ENCODE measurements around the gene TXNDC12. TPM values are rescaled to one million over a fixed set of nuclear protein-coding genes. Genes with fewer than 3 reads are reported as not detected.

TXNDC12 gene
- total and polyA plus RNA-seq, 2 donors (not counting 1 experiment from before 2014, with no cell fraction given) = 12.6 to 38.9 TPM

- CTCF ChIA-PET = interaction anchor here (1.5 kb wide), 1 partner anchor 13 kb away, joined by 4 read pairs; no protein-coding TSS in a partner anchor
- WGBS (ENCODE audit: insufficient coverage) = no CpG with 5 or more reads among the region's 1 CpG
- TF ChIP-seq EZH2 (IDR thresholded peaks at IDR 0.05; ENCODE audit: borderline replicate concordance, insufficient read depth, low read depth, low read length, poor library complexity, severe bottlenecking) (no peak), CTCF (IDR thresholded peaks at IDR 0.05) (no peak)
- Mint-ChIP-seq H3K9me3 (ENCODE audit: insufficient read depth) (no peaks in the 10 kb centered on the region), H3K4me3 (no peak overlapping the region), H3K27me3 (no peaks in the 10 kb centered on the region), H3K4me1 (peaks cover 40% of the 10 kb centered on the region), H3K27ac (no peak overlapping the region)
- Histone ChIP-seq H3K9ac (ENCODE audit: low read length) (no peak overlapping the region), H3K9me3 (ENCODE audit: control extremely low read depth in 1 of 3, control insufficient read depth in 2 of 3, insufficient read depth in 1 of 3, low read length in 2 of 3) (no peaks in the 10 kb centered on the region), H3K79me2 (ENCODE audit: control insufficient read depth, insufficient read depth, low read length) (peaks cover 93% of the 10 kb centered on the region), H3K4me3 (ENCODE audit: control extremely low read depth in 1 of 5, extremely low read depth in 1 of 5, insufficient read depth in 1 of 5, low read depth in 2 of 5, low read length in 4 of 5) (no peak overlapping the region), H3K4me1 (ENCODE audit: control insufficient read depth in 2 of 2, insufficient read depth in 2 of 2, low read length in 2 of 2) (peaks cover 14 to 17% of the 10 kb centered on the region in 2 donors), H2AFZ (ENCODE audit: insufficient read depth, low read depth, low read length, poor library complexity, severe bottlenecking) (no peak overlapping the region), H4K20me1 (ENCODE audit: control insufficient read depth, insufficient read depth, low read length, poor library complexity, severe bottlenecking) (peaks cover 45% of the 10 kb centered on the region), H3K36me3 (replicated peaks in 1 of 2; ENCODE audit: control extremely low read depth in 1 of 2, control insufficient read depth in 1 of 2, extremely low read depth in 1 of 2, insufficient read depth in 2 of 2, low read length in 1 of 2) (peaks cover 1 to 44% of the 10 kb centered on the region in 2 experiments), H3K27me3 (replicated peaks in 1 of 4; ENCODE audit: control extremely low read depth in 1 of 4, control insufficient read depth in 3 of 4, insufficient read depth in 4 of 4, low read length in 3 of 4) (no peaks in the 10 kb centered on the region), H3K27ac (ENCODE audit: low read length in 2 of 2) (no peak overlapping the region), H3K4me2 (replicated peaks; ENCODE audit: low read depth, low read length, poor library complexity, severe bottlenecking) (no peak overlapping the region)
- intact Hi-C loops (cut with micrococcal nuclease) = loop anchor here (5.0 to 10.0 kb wide), 6 partner anchors 82 to 1083 kb away; partner anchors contain the start of genes ECHDC2, OSBPL9, SCP2 and TUT4
- POLR2A ChIA-PET = no interaction called here
- ATAC-seq (ENCODE audit: low read depth) = no peak
- DNase-seq = no peak
These were observed 4.9 kb upstream of the TXNDC12 start for GRCh38 chr1:52059888-52060287.

GRCh38 chr1:52059321-52059720 lies 4.3 kb upstream of the TXNDC12 start:
- no peak for ATAC-seq (ENCODE audit: low read depth)
- H4K20me1 ChIP-seq (ENCODE audit: control insufficient read depth, insufficient read depth, low read length, poor library complexity, severe bottlenecking) = peaks cover 45% of the 10 kb centered on the region
- ChIA-PET CTCF (interaction anchor here (1.5 kb wide), 1 partner anchor 13 kb away, joined by 4 read pairs; no protein-coding TSS in a partner anchor), POLR2A (no interaction called here)
- Mint-ChIP-seq H3K4me3 (no peak overlapping the region), H3K4me1 (peaks cover 45% of the 10 kb centered on the region), H3K27me3 (no peaks in the 10 kb centered on the region), H3K27ac (no peak overlapping the region), H3K9me3 (ENCODE audit: insufficient read depth) (no peaks in the 10 kb centered on the region)
- H2AFZ ChIP-seq (ENCODE audit: insufficient read depth, low read depth, low read length, poor library complexity, severe bottlenecking) = no peak overlapping the region
- intact Hi-C loops (cut with micrococcal nuclease) = loop anchor here (5.0 to 10.0 kb wide), 6 partner anchors 83 to 1082 kb away; partner anchors contain the start of genes ECHDC2, OSBPL9, SCP2 and TUT4
- H3K79me2 ChIP-seq (ENCODE audit: control insufficient read depth, insufficient read depth, low read length) = peaks cover 93% of the 10 kb centered on the region
- H3K4me1 ChIP-seq (ENCODE audit: control insufficient read depth in 2 of 2, insufficient read depth in 2 of 2, low read length in 2 of 2) = peaks cover 18 to 23% of the 10 kb centered on the region in 2 donors
- no peaks in the 10 kb centered on the region for H3K27me3 ChIP-seq (replicated peaks in 1 of 4; ENCODE audit: control extremely low read depth in 1 of 4, control insufficient read depth in 3 of 4, insufficient read depth in 4 of 4, low read length in 3 of 4)
- no peaks in the 10 kb centered on the region for H3K9me3 ChIP-seq (ENCODE audit: control extremely low read depth in 1 of 3, control insufficient read depth in 2 of 3, insufficient read depth in 1 of 3, low read length in 2 of 3)
- no peak overlapping the region for H3K9ac ChIP-seq (ENCODE audit: low read length)
- H3K27ac ChIP-seq (ENCODE audit: low read length in 2 of 2) = no peak overlapping the region
- H3K36me3 ChIP-seq (replicated peaks in 1 of 2; ENCODE audit: control extremely low read depth in 1 of 2, control insufficient read depth in 1 of 2, extremely low read depth in 1 of 2, insufficient read depth in 2 of 2, low read length in 1 of 2) = peaks cover 1 to 38% of the 10 kb centered on the region in 2 experiments
- no peak for DNase-seq
- H3K4me3 ChIP-seq (ENCODE audit: control extremely low read depth in 1 of 5, extremely low read depth in 1 of 5, insufficient read depth in 1 of 5, low read depth in 2 of 5, low read length in 4 of 5) = no peak overlapping the region
- TF ChIP-seq CTCF (IDR thresholded peaks at IDR 0.05) (no peak), EZH2 (IDR thresholded peaks at IDR 0.05; ENCODE audit: borderline replicate concordance, insufficient read depth, low read depth, low read length, poor library complexity, severe bottlenecking) (no peak)
- no peak overlapping the region for H3K4me2 ChIP-seq (replicated peaks; ENCODE audit: low read depth, low read length, poor library complexity, severe bottlenecking)

All from B cell (primary cell).